NCI-H345 treated with DMSO at 0.1 percent for 48 hours (cell line): ENCODE data around the gene C1GALT1C1L.
"Not testable (repeated sequence)": the region's sequence is repeated elsewhere in the genome, so short reads cannot be mapped to it uniquely, and the experiment has no call there.

Experiments used
- DNase-seq: peaks from one replicate; lab custom pipeline; 2025; ENCODE audit not compliant: unreplicated experiment; lab: John Stamatoyannopoulos, UW

C1GALT1C1L gene

GRCh38 chr2:43657241-43657640, 19.0 kb downstream of the C1GALT1C1L start:
- no peak for DNase-seq

- no peak for DNase-seq
Measured at GRCh38 chr2:43653506-43653905, 22.7 kb downstream of the C1GALT1C1L start.

GRCh38 chr2:43648994-43649701, 27.1 kb downstream of the C1GALT1C1L start:
- no peak for DNase-seq

GRCh38 chr2:43643680-43644079, 32.5 kb downstream of the C1GALT1C1L start:
- no peak for DNase-seq

GRCh38 chr2:43642363-43642762, 33.9 kb downstream of the C1GALT1C1L start:
- DNase-seq = no peak

GRCh38 chr2:43637030-43637803, 39.0 kb downstream of the C1GALT1C1L start, which contains the start of gene PLEKHH2:
PLEKHH2 (plus strand) TSS chr2:43637260; CDS start chr2:43644674, 7,414 bp downstream.
- DNase-seq = peak; percentile 81

GRCh38 chr2:43636621-43637020, 39.6 kb downstream of the C1GALT1C1L start:
- DNase-seq = peak; percentile 60

GRCh38 chr2:43636153-43636552, 40.1 kb downstream of the C1GALT1C1L start:
- DNase-seq = not testable (repeated sequence)

- peak; percentile 89 for DNase-seq
Measured at GRCh38 chr2:43634604-43635306, 41.5 kb downstream of the C1GALT1C1L start.

- no peak for DNase-seq
Measured at GRCh38 chr2:43631618-43632317, 44.5 kb downstream of the C1GALT1C1L start.
